Measurements from ENCODE around the gene CABP1. TPM values are rescaled to one million over a fixed set of nuclear protein-coding genes. Genes with fewer than 3 reads are reported as not detected.

The CABP1 gene
- polyA plus RNA-seq, 1 experiment = 0.27 TPM

DNA sequence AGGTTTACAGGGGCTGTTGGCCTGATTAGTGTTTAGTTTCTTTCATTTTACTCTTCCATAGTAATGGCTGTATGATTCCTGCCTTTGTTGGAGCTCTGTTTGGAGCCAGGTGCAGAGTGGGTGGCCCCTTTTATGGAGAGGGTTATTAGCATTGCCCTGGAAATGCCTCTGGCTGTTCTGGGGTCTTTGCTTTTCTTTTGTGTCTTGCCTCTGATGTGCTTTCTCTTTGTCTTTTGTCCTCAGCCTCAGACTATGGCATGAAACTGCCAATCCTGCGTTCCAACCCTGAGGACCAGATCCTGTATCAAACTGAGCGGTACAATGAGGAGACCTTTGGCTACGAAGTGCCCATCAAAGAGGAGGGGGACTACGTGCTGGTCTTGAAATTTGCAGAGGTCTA, 53.4 kb downstream of the CABP1 start:
- CTCF ChIA-PET = no interaction called here
- DNase-seq (ENCODE audit: low read depth, low spot score) = no peak
- POLR2A ChIA-PET = no interaction called here
- TF ChIP-seq, protein P1, sequence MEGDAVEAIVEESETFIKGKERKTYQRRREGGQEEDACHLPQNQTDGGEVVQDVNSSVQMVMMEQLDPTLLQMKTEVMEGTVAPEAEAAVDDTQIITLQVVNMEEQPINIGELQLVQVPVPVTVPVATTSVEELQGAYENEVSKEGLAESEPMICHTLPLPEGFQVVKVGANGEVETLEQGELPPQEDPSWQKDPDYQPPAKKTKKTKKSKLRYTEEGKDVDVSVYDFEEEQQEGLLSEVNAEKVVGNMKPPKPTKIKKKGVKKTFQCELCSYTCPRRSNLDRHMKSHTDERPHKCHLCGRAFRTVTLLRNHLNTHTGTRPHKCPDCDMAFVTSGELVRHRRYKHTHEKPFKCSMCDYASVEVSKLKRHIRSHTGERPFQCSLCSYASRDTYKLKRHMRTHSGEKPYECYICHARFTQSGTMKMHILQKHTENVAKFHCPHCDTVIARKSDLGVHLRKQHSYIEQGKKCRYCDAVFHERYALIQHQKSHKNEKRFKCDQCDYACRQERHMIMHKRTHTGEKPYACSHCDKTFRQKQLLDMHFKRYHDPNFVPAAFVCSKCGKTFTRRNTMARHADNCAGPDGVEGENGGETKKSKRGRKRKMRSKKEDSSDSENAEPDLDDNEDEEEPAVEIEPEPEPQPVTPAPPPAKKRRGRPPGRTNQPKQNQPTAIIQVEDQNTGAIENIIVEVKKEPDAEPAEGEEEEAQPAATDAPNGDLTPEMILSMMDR (IDR thresholded peaks at IDR 0.05; ENCODE audit: low read depth, low read length) = no peak
- H3K27ac ChIP-seq (ENCODE audit: low read depth, low read length) = no peak overlapping the region
- H3K4me3 ChIP-seq (ENCODE audit: low read depth, low read length) = no peak overlapping the region
- H3K27me3 ChIP-seq (ENCODE audit: control insufficient read depth, insufficient read depth, low read length) = no peaks in the 10 kb centered on the region
- H3K9me3 ChIP-seq (ENCODE audit: control insufficient read depth, insufficient read depth, low read length) = no peaks in the 10 kb centered on the region

GRCh38 chr12:120696626-120697025, 56.2 kb downstream of the CABP1 start:
- ChIA-PET POLR2A (no interaction called here), CTCF (no interaction called here)
- H3K27me3 ChIP-seq (ENCODE audit: control insufficient read depth, insufficient read depth, low read length) = no peaks in the 10 kb centered on the region
- no peak for DNase-seq (ENCODE audit: low read depth, low spot score)
- no peaks in the 10 kb centered on the region for H3K9me3 ChIP-seq (ENCODE audit: control insufficient read depth, insufficient read depth, low read length)
- no peak overlapping the region for H3K27ac ChIP-seq (ENCODE audit: low read depth, low read length)
- TF ChIP-seq, protein P1 (IDR thresholded peaks at IDR 0.05; ENCODE audit: low read depth, low read length) = no peak
- H3K4me3 ChIP-seq (ENCODE audit: low read depth, low read length) = no peak overlapping the region

GRCh38 chr12:120697344-120697743, 56.9 kb downstream of the CABP1 start:
- H3K9me3 ChIP-seq (ENCODE audit: control insufficient read depth, insufficient read depth, low read length) = no peaks in the 10 kb centered on the region
- CTCF ChIA-PET = interaction anchor here (0.6 to 0.8 kb wide), 2 partner anchors 12 to 114 kb away, joined by 3 read pairs; no protein-coding TSS in a partner anchor
- H3K27me3 ChIP-seq (ENCODE audit: control insufficient read depth, insufficient read depth, low read length) = no peaks in the 10 kb centered on the region
- TF ChIP-seq, protein P1 (IDR thresholded peaks at IDR 0.05; ENCODE audit: low read depth, low read length) = no peak
- POLR2A ChIA-PET = no interaction called here
- no peak overlapping the region for H3K4me3 ChIP-seq (ENCODE audit: low read depth, low read length)
- no peak overlapping the region for H3K27ac ChIP-seq (ENCODE audit: low read depth, low read length)
- DNase-seq (ENCODE audit: low read depth, low spot score) = no peak

DNA sequence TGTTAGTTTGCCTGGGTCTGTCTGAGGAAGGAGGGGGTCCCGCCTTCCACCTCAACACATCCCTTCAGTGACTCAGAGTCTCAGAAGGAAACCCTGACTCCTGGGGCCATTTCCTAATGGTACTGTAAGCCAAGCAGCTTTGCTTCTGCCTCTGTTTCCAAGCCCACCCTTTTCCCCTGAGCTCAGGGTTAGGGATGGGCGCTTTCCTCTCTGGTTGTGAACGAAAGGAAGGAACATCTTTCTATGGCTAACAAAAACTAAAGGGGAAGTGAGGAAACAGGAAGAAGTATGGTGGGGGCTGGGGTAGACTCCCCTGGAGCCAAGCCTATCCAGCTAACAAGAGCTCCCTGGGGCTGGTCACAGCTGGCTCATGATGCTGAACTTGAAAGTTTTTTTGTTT, 58.2 kb downstream of the CABP1 start:
- Histone ChIP-seq H3K27ac (ENCODE audit: low read depth, low read length) (no peak overlapping the region), H3K4me3 (ENCODE audit: low read depth, low read length) (no peak overlapping the region), H3K27me3 (ENCODE audit: control insufficient read depth, insufficient read depth, low read length) (no peaks in the 10 kb centered on the region), H3K9me3 (ENCODE audit: control insufficient read depth, insufficient read depth, low read length) (no peaks in the 10 kb centered on the region)
- CTCF ChIA-PET = interaction anchor here (0.5 to 1.2 kb wide), 2 partner anchors 16 to 686 kb away, joined by 3 to 5 read pairs; no protein-coding TSS in a partner anchor
- TF ChIP-seq, protein P1 (IDR thresholded peaks at IDR 0.05; ENCODE audit: low read depth, low read length) = no peak
- no peak for DNase-seq (ENCODE audit: low read depth, low spot score)
- POLR2A ChIA-PET = no interaction called here

DNA sequence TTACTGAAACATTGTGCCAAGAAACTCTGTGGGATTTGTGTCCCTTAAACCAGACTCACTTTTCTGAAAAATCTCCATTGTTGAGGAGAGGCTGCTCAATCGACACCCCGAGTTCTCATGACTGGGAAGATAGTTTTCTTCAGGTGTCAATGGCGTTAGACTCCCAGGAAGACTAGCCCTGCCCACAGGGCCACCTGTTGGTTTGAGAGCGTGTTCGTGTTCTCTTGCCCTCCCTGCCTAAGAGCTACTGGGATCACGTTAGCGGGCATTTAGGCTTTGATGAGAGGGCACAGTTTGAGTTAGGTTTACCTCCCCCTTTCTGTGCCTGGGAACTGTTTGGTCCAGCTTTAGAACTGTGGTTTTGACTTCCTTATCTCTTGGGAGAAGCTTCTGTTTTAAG, 59.1 kb downstream of the CABP1 start:
- no peaks in the 10 kb centered on the region for H3K9me3 ChIP-seq (ENCODE audit: control insufficient read depth, insufficient read depth, low read length)
- no peak for DNase-seq (ENCODE audit: low read depth, low spot score)
- TF ChIP-seq, protein P1 (IDR thresholded peaks at IDR 0.05; ENCODE audit: low read depth, low read length) = no peak
- H3K4me3 ChIP-seq (ENCODE audit: low read depth, low read length) = no peak overlapping the region
- ChIA-PET CTCF (no interaction called here), POLR2A (no interaction called here)
- H3K27me3 ChIP-seq (ENCODE audit: control insufficient read depth, insufficient read depth, low read length) = no peaks in the 10 kb centered on the region
- no peak overlapping the region for H3K27ac ChIP-seq (ENCODE audit: low read depth, low read length)
